NCI-H2081 (cell line): ENCODE data around the gene TRIML2.
A peak's percentile ranks its signal among the peaks of the same experiment; 100 is the strongest.
"Not testable (repeated sequence)": the region's sequence is repeated elsewhere in the genome, so short reads cannot be mapped to it uniquely, and the experiment has no call there.

Experiments
- DNase-seq, 2 experiments: peaks; one replicate each; lab custom pipeline; 2025; lab: John Stamatoyannopoulos, UW

TRIML2 gene

DNA sequence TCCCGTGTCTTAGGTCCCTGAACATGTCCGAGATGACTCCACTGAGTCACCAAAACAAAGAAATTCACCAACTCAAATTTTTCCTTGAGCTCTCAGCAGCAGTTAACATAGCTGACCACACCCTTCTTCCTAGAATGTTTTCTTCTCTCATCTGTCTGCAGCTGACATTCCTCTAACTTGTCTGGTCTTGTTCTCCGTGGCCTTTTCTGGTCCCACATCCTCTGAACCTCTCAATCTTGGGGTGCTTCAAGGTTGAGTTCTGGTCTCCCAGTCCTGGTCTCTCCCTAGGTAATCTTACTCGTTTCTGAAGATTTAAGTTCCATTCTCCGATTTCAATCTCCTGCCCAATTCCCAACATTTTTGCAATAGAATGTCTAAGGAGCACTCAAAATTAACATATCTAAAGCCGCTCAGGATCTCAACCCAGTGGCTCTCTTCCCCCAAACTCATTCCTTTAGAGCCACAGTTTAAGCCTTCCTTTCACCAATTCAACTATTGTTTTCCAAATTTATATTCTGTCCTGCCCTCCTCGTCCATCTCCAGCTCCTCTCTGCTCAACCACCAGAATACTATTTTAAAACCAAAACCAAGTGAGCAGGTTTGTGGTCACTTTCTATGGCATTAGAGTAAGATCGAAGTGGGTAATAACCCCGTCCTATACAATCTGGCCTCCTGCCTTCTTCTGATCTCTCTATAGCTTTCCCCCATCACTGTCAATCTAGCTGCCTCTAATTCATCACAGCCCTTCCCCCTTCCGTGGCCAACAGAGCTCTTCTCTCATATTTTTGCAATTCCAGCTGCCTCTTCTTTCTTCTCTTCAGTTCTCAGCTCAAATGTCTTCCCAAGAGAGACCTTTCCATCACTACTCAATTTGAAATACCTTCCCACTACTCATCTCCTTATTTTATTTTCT lies 1.2 kb downstream of the TRIML2 start:
- no peak for DNase-seq

DNA sequence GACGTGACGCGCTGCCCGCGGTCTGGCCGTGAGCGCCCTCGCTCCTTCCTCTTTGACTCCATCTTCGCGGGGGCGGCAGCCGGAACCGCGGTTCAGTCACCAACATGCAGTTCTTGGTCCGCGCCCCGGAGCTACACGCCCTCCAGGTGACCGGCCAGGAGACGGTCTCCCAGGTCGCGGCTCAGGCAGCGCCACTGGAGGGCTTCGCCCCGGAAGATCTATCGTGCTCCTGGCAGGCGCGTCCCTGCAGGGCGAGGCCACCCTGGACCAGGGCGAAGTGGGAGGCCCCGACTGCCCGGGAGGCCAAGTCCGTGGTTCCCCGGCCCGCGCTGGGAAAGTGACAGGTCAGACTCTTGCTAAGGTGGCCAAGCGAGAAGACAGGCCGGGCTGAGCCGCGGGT lies 2.9 kb downstream of the TRIML2 start:
- DNase-seq, result no peak

DNA sequence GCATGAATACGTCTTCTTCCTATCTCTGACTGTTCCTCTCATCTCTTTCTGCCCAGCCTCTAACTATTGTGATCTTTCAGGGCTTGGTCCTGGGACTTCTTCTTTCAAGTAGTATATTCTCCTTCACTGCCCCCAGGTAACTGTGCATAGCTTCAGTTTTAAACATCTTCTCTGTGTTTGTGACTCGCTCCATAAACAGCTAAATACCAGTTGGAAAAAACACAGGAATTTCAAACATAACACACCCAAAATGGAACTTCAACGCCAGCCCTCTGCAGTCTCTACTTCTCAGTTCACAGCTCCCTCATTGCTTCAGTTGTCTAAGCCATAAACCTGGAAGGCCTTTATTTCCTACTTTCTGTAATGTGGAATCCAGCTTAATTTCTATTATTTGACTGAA lies 16.6 kb downstream of the TRIML2 start:
- no peak for DNase-seq

DNA sequence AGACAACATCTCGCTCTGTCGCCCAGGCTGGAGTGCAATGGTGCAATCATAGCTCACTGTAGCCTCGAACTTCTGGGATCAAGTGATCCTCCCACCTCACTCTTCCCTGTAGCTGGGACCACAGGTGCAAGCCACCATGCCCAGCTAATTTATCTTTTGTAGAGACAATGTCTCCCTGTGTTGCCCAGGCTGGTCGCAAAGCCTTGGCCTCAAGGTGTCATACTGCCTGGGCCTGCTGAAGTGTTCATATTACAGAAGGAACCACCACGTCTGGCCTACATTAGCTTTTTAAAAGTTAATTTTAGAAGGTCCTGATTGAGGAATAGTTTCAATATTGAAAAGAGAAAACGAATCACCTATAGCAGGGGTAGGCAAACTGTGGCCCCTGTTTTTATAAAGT lies 22.5 kb downstream of the TRIML2 start:
- DNase-seq, result no peak

DNA sequence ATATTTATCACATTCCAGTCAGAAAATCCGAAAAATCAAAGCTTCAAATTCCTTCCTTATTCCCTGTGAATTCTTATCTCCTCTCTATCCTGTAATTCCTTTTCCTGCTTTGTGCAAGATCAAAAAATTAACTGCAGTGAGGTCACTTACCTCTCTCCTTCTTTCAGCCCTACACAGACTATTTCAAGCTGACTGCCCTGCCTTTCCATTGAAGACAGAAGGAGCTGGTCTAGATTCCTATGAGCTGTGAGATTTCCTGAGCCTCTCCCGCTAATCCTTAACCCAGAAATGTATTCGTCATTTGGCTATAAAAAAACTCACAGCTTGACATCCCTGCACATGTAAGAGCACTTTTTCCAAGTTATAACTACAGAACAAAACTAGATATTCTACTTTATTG lies 26.6 kb downstream of the TRIML2 start:
- DNase-seq, result no peak

DNA sequence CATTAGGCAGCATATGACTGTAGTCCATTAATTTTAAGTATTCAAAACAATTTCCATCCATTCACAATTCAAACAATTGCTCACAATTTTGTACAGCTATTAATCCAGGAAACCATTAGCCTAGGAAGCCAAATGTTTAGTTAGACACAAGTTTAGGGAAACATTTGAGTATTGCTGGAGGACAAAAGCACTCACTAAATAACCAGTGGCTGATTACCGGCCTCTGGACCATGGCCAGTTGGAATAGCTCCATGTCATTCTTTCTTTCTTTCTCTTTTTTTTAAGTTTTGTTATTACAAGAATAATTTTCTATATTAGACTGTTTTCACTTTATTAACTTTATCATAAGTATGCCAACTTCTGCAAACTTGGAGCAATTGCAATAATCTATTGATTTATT lies 31.3 kb downstream of the TRIML2 start:
- DNase-seq, result peak in 1 of 2 experiments; percentile 37

DNA sequence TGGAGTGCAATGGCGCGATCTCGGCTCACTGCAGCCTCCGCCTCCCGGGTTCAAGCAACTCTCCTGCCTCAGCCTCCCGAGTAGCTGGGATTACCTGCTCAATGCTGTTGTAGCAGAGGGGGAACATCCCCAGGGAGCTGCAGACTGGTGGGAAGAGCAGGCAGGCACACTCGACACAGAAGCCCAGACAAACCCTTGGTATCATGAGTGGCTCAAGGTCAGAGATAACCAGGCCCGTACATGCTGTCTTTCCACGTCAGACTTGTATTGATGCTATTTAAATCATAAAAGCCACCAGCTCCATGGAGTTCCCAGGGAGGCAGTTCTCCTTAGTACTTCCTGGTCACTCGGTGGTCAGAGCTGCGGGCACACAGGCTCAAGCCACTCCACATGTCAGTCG lies 33.2 kb downstream of the TRIML2 start:
- no peak for DNase-seq

DNA sequence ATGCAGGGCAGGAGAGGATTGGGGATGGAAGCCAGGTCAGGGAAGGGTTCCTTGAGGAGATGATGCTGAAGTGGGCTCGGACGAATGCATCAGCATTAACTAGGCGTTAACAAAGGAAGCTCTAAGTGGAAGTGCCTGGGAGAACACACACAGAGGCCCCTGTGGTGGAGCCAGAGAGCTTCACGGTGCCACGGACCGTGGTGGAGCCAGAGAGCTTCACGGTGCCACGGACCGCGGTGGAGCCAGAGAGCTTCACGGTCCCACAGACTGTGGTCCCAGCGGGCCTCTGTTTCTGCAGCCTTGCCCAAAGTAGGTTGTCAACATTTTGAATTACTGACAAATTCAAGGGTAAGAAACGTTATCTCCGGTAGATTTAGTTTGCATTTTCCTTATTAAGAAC lies 48.3 kb downstream of the TRIML2 start:
- no peak for DNase-seq

DNA sequence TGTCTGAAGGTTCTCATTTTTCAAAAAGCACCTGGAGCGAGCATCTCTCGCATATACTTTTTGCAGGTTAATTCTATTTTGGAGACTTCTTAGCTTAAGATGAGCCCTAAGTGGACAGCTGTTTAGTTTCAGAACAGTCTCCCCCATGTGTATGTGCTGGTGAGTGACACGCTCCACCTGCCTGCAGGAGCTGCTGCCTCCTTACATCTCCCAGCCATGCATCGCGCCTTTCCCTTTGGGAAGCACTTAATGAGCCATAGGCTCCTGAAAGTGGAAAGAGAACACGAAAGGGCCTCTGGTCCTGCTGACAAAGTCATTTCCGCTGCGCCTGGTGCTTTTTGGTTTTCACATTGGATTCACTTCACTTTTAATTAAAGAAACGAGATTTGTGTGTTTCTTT lies 56.1 kb downstream of the TRIML2 start:
- no peak for DNase-seq

DNA sequence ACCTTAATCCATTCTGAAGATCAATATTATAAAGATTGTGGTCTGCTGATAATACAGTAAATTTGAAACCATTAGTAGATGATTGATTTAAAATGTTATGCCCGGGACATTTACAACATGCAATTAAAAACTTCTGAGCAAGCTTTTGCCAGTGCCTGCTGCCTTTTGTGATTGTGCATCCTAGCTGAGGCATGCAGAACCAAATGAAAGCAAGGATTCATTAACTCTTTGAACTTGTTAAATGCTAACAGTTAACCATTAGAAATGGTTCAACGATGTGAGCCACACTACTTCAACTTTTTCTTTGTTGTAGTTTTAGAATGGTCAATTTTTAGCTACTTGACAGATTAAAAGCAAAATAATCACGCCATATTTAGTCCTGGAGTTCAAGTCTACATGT lies 62.7 kb downstream of the TRIML2 start:
- DNase-seq, result no peak

DNA sequence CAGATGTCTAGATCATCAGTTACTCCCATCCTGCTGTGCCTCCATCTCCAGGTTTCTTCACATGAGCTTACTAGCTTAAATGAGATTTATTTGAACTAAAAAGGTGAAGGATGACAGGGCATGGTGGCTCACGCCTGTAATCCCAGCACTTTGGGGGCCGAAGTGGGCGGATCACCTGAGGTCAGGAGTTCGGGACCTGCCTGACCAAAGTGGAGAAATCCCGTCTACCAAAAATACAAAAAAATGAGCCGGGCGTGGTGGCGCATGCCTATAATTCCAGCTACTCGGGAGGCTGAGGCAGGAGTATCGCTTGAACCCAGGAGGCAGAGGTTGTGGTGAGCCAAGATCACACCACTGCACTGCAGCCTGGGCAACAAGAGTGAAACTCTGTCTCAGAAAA lies 63.9 kb downstream of the TRIML2 start:
- not testable (repeated sequence) for DNase-seq

DNA sequence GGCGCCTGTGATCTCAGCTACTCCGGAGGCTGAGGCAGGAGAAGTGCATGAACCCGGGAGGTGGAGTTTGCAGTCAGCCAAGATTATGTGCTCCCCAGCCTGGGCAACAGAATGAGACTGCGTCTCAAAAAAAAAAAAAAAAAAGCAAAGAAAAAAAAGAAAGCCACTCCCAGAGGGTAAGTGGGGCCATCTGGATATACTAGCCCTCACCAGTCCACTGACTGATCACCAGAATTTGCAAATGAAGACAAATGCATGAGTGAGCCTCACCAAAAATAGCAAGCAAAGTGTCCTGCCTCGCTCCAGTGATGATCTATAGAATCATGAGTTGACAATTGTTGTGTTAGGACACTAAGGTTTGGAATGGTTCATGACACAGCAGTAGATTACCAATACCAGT lies 66.2 kb downstream of the TRIML2 start:
- DNase-seq, result no peak

DNA sequence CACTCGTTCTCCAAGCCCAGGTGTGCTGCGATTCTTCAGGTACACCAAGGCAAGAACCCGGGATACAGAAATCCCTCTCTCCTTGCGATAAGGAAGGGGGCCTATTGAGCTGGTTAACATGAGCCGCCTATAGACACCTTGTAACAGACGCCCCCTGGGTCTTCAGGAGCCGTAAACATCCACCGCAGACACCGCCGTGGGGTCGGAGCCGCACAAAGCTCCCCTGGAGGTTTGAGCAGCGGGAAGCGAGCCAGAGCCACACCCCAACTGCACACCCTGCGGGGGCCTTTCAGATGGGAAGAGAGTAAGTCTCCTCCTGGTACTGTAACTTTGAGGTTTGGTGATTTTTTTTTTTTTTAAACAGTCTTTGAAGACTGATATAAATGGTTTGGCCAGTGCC lies 67.2 kb downstream of the TRIML2 start:
- no peak for DNase-seq

DNA sequence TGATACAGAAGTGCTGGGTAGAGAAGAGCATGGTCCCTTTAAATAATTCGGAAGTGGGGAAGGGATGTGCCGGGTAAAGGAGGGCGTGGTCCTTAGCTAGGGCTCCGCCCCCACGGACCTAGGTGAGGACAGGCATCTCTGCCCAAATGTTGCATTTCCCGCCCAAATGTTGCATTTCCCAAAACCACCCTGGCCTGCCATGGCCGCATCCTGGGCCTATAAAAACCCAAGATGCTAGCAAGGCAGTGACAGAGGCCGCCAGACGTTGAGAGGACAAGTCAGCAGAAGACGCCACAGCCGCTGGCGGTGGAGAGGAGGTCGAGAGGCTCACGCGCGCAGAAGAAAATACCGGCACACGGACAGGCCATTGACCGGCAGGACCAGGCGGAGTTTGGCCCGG lies 67.7 kb downstream of the TRIML2 start:
- no peak for DNase-seq
